Pons (tissue), 1 donor: ENCODE results near the gene SUCNR1.
"Not testable (repeated sequence)": the region's sequence is repeated elsewhere in the genome, so short reads cannot be mapped to it uniquely, and the experiment has no call there.

Experiments used
- DNase-seq: peaks from one replicate; pipeline ENCODE4 v3.0.0-alpha.2; 2016; ENCODE audit warnings: low spot score

Gene SUCNR1

GRCh38 chr3:151873398-151873797 is at the start of gene SUCNR1:
Gene SUCNR1, plus strand, starts transcription at chr3:151873643. Its CDS starts 6,250 bp downstream, at chr3:151879893.
- no peak for DNase-seq

- no peak for DNase-seq
Observed at GRCh38 chr3:151827816-151828215, 45.6 kb upstream of the SUCNR1 start.

GRCh38 chr3:151835751-151836525 is 37.5 kb upstream of the SUCNR1 start:
- no peak for DNase-seq

GRCh38 chr3:151837057-151837456 is 36.4 kb upstream of the SUCNR1 start:
- peak; percentile 50 for DNase-seq

- peak; percentile 87 for DNase-seq
Observed at GRCh38 chr3:151838574-151839312, 34.7 kb upstream of the SUCNR1 start.

GRCh38 chr3:151839313-151839631 is 34.2 kb upstream of the SUCNR1 start:
- no peak for DNase-seq

GRCh38 chr3:151841801-151842200 is 31.6 kb upstream of the SUCNR1 start:
- DNase-seq: no peak

GRCh38 chr3:151843275-151843674 is 30.2 kb upstream of the SUCNR1 start:
- DNase-seq: no peak

- DNase-seq: no peak
Observed at GRCh38 chr3:151845306-151845905, 28.0 kb upstream of the SUCNR1 start.

- not testable (repeated sequence) for DNase-seq
Observed at GRCh38 chr3:151850065-151850464, 23.4 kb upstream of the SUCNR1 start.

- no peak for DNase-seq
Observed at GRCh38 chr3:151852074-151852811, 21.2 kb upstream of the SUCNR1 start.

GRCh38 chr3:151856118-151856517 is 17.3 kb upstream of the SUCNR1 start:
- no peak for DNase-seq

GRCh38 chr3:151856641-151857040 is 16.8 kb upstream of the SUCNR1 start:
- no peak for DNase-seq

- DNase-seq: no peak
Observed at GRCh38 chr3:151859233-151859673, 14.2 kb upstream of the SUCNR1 start.

- no peak for DNase-seq
Observed at GRCh38 chr3:151859905-151860304, 13.5 kb upstream of the SUCNR1 start.

- DNase-seq: no peak
Observed at GRCh38 chr3:151863611-151864010, 9.8 kb upstream of the SUCNR1 start.

- no peak for DNase-seq
Observed at GRCh38 chr3:151864423-151865101, 8.9 kb upstream of the SUCNR1 start.

GRCh38 chr3:151866711-151867410 is 6.6 kb upstream of the SUCNR1 start:
- no peak for DNase-seq

- no peak for DNase-seq
Observed at GRCh38 chr3:151867666-151868065, 5.8 kb upstream of the SUCNR1 start.

- DNase-seq: no peak
Observed at GRCh38 chr3:151869181-151869580, 4.3 kb upstream of the SUCNR1 start.
